ENCODE data around the gene TDRD1. TPM values are rescaled to one million over a fixed set of nuclear protein-coding genes. Genes with fewer than 3 reads are reported as not detected.

TDRD1 gene
- total and polyA plus RNA-seq, 2 donors (not counting 3 experiments of a cell fraction or from before 2014, with no cell fraction given): not detected

DNA sequence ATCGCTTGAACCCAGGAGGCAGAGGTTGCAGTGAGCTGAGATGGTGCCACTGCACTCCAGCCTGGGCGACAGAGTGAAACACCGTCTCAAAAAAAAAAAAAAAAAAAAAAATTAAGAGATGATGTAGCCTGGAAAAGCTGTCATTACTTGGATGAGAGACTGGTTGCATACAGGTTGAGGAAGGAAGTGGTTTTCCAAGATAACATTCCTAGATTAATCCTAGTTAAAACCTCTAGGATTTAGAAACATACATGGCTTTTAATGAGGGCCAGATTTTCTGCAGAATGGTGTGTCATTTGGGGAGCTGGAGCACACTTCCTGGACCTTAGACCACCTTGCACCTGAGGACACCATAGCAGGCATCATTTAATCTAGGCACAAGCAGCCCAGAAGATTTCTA, 77.7 kb downstream of the TDRD1 start:
- Histone ChIP-seq H3K4me2 (ENCODE audit: insufficient read depth, low read length) (no peak overlapping the region), H3K9me1 (replicated peaks; ENCODE audit: control insufficient read depth, extremely low read depth, insufficient read depth, low read length) (no peaks in the 10 kb centered on the region), H3K4me1 (ENCODE audit: control insufficient read depth, extremely low read depth, insufficient read depth, low read length) (no peaks in the 10 kb centered on the region), H3K27me3 (ENCODE audit: control insufficient read depth in 2 of 2, insufficient read depth in 2 of 2, low read length in 2 of 2) (no peaks in the 10 kb centered on the region), H3K27ac (ENCODE audit: insufficient read depth, low read depth, low read length) (no peak overlapping the region), H3K79me2 (ENCODE audit: control insufficient read depth, insufficient read depth, low read length) (no peaks in the 10 kb centered on the region), H4K20me1 (replicated peaks; ENCODE audit: control insufficient read depth, extremely low read depth, insufficient read depth, low read length) (no peaks in the 10 kb centered on the region), H2AFZ (ENCODE audit: low read depth, low read length) (no peak overlapping the region), H3K4me3 (replicated peaks in 1 of 3; ENCODE audit: insufficient read depth in 1 of 3, low read depth in 1 of 3, low read length in 3 of 3) (no peak overlapping the region), H3K9me3 (replicated peaks; ENCODE audit: control insufficient read depth, insufficient read depth, low read length) (no peaks in the 10 kb centered on the region), H3K9ac (replicated peaks; ENCODE audit: extremely low read depth, insufficient read depth, low read length) (no peak overlapping the region), H3K36me3 (ENCODE audit: control insufficient read depth in 2 of 2, extremely low read depth in 1 of 2, insufficient read depth in 2 of 2, low read length in 2 of 2) (no peaks in the 10 kb centered on the region)
- dilution Hi-C loops (cut with MboI; ENCODE audit: extremely low pct_ligation_motif_present, low sequenced_read_pairs): no loop called here
- ChIA-PET POLR2A (no interaction called here), CTCF (no interaction called here)
- no peak for FAIRE-seq
- TF ChIP-seq POLR2AphosphoS5 (IDR thresholded peaks at IDR 0.05; ENCODE audit: insufficient read depth, low read depth, low read length) (no peak), MYC (IDR thresholded peaks at IDR 0.05; ENCODE audit: low read depth, low read length) (no peak)
- intact Hi-C loops (cut with micrococcal nuclease): loop anchor here (1.0 kb wide), 1 partner anchor 44 kb away; no protein-coding TSS in a partner anchor
- no TSS peak for BruUV-seq (replicated peaks)
- DNase-seq (ENCODE audit: low read depth, low spot score): no peak

DNA sequence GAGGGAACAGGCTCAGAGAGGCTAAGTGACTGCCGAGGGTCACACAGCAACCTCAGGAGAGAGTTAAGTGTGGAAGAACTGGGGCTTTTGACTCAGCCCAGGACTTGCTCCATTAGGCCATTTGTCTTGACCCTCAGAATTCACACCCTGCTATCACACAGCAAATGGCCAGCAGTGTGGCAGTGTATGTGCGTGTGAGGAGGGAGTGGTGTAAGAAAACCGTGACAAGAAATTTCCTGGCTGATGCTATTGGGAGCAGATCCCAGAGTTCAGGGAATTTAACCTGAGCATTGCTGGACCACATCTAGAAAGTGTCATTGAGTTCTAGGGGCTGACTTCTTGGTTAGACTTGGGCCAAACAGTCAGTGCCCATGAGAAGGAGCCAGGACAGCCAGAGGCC, 78.3 kb downstream of the TDRD1 start:
- Histone ChIP-seq H3K4me3 (replicated peaks in 1 of 3; ENCODE audit: insufficient read depth in 1 of 3, low read depth in 1 of 3, low read length in 3 of 3) (no peak overlapping the region), H3K9me1 (replicated peaks; ENCODE audit: control insufficient read depth, extremely low read depth, insufficient read depth, low read length) (no peaks in the 10 kb centered on the region), H3K4me2 (ENCODE audit: insufficient read depth, low read length) (no peak overlapping the region), H3K27me3 (ENCODE audit: control insufficient read depth in 2 of 2, insufficient read depth in 2 of 2, low read length in 2 of 2) (no peaks in the 10 kb centered on the region), H3K4me1 (ENCODE audit: control insufficient read depth, extremely low read depth, insufficient read depth, low read length) (no peaks in the 10 kb centered on the region), H3K36me3 (ENCODE audit: control insufficient read depth in 2 of 2, extremely low read depth in 1 of 2, insufficient read depth in 2 of 2, low read length in 2 of 2) (no peaks in the 10 kb centered on the region), H3K79me2 (ENCODE audit: control insufficient read depth, insufficient read depth, low read length) (no peaks in the 10 kb centered on the region), H3K9ac (replicated peaks; ENCODE audit: extremely low read depth, insufficient read depth, low read length) (no peak overlapping the region), H4K20me1 (replicated peaks; ENCODE audit: control insufficient read depth, extremely low read depth, insufficient read depth, low read length) (no peaks in the 10 kb centered on the region), H3K9me3 (replicated peaks; ENCODE audit: control insufficient read depth, insufficient read depth, low read length) (no peaks in the 10 kb centered on the region), H3K27ac (ENCODE audit: insufficient read depth, low read depth, low read length) (no peak overlapping the region), H2AFZ (ENCODE audit: low read depth, low read length) (no peak overlapping the region)
- CTCF ChIA-PET: no interaction called here
- FAIRE-seq (no peak), DNase-seq (ENCODE audit: low read depth, low spot score) (no peak)
- intact Hi-C loops (cut with micrococcal nuclease): loop anchor here (1.0 kb wide), 1 partner anchor 44 kb away; no protein-coding TSS in a partner anchor
- BruUV-seq (replicated peaks): no TSS peak
- no peak for TF ChIP-seq JUN (IDR thresholded peaks at IDR 0.05; ENCODE audit: borderline replicate concordance, insufficient read depth, insufficient read length, low read depth)
- no peak for TF ChIP-seq FOS (IDR thresholded peaks at IDR 0.05; ENCODE audit: borderline replicate concordance, insufficient read depth, low read length)
- no peak for TF ChIP-seq POLR2A (IDR thresholded peaks at IDR 0.05; ENCODE audit: low read depth, low read length)
- TF ChIP-seq EZH2 (IDR thresholded peaks at IDR 0.05; ENCODE audit: borderline replicate concordance, low read depth, low read length, severe bottlenecking): no peak
- TF ChIP-seq GATA2 (IDR thresholded peaks at IDR 0.05; ENCODE audit: insufficient read depth, insufficient read length, low read depth, low read length): no peak
- TF ChIP-seq MYC (IDR thresholded peaks at IDR 0.05; ENCODE audit: low read depth, low read length): no peak
- TF ChIP-seq, protein P1, sequence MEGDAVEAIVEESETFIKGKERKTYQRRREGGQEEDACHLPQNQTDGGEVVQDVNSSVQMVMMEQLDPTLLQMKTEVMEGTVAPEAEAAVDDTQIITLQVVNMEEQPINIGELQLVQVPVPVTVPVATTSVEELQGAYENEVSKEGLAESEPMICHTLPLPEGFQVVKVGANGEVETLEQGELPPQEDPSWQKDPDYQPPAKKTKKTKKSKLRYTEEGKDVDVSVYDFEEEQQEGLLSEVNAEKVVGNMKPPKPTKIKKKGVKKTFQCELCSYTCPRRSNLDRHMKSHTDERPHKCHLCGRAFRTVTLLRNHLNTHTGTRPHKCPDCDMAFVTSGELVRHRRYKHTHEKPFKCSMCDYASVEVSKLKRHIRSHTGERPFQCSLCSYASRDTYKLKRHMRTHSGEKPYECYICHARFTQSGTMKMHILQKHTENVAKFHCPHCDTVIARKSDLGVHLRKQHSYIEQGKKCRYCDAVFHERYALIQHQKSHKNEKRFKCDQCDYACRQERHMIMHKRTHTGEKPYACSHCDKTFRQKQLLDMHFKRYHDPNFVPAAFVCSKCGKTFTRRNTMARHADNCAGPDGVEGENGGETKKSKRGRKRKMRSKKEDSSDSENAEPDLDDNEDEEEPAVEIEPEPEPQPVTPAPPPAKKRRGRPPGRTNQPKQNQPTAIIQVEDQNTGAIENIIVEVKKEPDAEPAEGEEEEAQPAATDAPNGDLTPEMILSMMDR (IDR thresholded peaks at IDR 0.05; ENCODE audit: extremely low read depth in 1 of 2, insufficient read depth in 1 of 2, low read depth in 1 of 2, low read length in 2 of 2): no peak
- TF ChIP-seq POLR2AphosphoS5 (IDR thresholded peaks at IDR 0.05; ENCODE audit: insufficient read depth, low read depth, low read length): no peak
- TF ChIP-seq, protein P2, sequence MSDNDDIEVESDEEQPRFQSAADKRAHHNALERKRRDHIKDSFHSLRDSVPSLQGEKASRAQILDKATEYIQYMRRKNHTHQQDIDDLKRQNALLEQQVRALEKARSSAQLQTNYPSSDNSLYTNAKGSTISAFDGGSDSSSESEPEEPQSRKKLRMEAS (IDR thresholded peaks at IDR 0.05; ENCODE audit: insufficient read depth, insufficient read length): no peak
- dilution Hi-C loops (cut with MboI; ENCODE audit: extremely low pct_ligation_motif_present, low sequenced_read_pairs): no loop called here
- POLR2A ChIA-PET: no interaction called here
